Measurements from ENCODE around the gene OR1K1. TPM values are rescaled to one million over a fixed set of nuclear protein-coding genes. Genes with fewer than 3 reads are reported as not detected.
"Not testable (repeated sequence)": the region's sequence is repeated elsewhere in the genome, so short reads cannot be mapped to it uniquely, and the experiment has no call there.

OR1K1 gene
- total RNA-seq, 2 donors from 2014 or later = not detected

DNA sequence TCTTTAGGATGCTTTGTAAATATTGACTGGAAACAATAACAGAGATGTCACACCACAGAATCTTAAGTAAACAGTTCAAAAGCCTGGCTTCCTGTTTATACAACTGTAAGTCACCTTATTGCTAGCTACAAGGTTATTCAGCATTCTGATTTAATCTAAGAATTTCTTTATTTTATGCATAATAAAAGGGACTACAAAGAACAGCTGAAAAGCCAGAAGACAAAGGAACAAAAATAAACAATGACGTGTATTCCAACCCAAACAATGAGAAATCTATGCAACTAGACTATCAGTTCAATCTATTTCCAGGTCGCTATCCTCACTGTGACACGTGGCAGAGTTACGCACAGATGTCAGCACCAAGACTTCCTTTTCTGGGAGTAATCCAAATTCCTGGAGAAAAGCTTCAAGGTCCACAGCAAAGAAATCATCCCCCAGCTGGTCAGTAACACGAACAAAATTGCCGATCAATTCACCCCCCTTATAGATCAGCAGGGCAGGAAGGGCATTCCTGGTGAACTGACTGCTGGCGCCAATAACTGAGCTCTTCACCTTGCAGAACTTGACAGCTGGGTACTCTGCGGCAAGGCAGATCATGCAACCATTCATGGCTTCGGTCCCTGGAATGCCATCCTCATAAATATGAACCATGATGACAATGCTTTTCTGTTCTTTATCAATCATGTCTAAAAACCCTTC, 20.0 kb downstream of the OR1K1 start:
- Mint-ChIP-seq H3K27me3 (ENCODE audit: low read depth) (no peaks in the 10 kb centered on the region), H3K4me1 (ENCODE audit: low read depth) (peaks cover 35% of the 10 kb centered on the region), H3K36me3 (ENCODE audit: insufficient read depth in 2 of 2) (peaks cover 5 to 15% of the 10 kb centered on the region in 2 donors), H3K27ac (peak overlapping the region; percentile 59), H3K9me3 (no peaks in the 10 kb centered on the region), H3K4me3 (no peak overlapping the region)
- no peak for DNase-seq
- ATAC-seq (replicated peaks in 1 of 2) = no peak

DNA sequence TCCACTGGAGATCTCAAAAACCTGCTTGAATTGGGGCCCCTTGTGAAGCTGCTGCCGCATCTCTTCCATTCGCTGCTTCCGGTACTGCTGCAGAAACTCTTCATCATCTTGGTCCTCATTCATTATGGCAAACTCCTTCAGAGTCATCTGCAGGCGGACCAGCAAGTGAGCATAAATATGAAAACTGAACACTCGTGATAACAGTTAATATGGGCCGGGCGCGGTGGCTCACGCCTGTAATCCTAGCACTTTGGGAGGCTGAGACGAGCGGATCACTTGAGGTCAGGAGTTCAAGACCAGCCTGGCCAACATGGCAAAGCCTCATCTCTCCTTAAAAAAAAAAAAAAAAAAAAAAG, 20.5 kb downstream of the OR1K1 start:
- DNase-seq = no peak
- no peak overlapping the region for H3K27ac Mint-ChIP-seq
- no peaks in the 10 kb centered on the region for H3K27me3 Mint-ChIP-seq (ENCODE audit: low read depth)
- peaks cover 5 to 14% of the 10 kb centered on the region in 2 donors for H3K36me3 Mint-ChIP-seq (ENCODE audit: insufficient read depth in 2 of 2)
- no peak for ATAC-seq (replicated peaks in 1 of 2)
- peaks cover 38% of the 10 kb centered on the region for H3K4me1 Mint-ChIP-seq (ENCODE audit: low read depth)
- H3K4me3 Mint-ChIP-seq = no peak overlapping the region
- no peaks in the 10 kb centered on the region for H3K9me3 Mint-ChIP-seq

DNA sequence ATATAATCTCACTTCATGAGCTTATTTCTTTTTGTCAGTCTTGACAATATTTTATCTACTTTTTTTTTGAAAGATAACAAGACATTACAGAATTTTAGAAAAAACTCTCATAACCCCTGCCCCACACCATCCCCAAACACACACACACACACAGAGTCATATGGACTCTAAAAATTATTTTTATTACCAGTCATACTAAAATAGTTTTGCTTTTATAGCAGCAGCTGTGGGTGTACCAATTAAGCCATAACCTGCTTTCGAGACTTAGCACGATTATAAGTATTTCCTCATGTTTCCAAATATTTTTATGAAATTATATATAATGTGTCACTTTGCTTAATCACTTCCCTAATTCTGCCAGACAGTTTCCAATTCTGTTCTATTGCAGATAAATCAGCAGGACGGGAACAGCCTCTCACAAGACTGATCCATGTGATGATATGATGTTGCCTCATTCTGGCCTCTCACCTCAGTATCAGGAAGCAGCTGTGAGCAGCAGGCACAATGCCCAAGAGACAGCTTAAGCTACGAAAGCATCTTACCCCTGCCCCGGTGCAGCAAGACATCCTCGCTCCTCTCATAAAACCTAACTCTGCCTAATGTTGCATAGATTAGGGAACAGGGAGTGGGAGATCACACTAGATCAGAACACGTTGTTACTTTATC, 21.5 kb downstream of the OR1K1 start:
- peaks cover 5 to 14% of the 10 kb centered on the region in 2 donors for H3K36me3 Mint-ChIP-seq (ENCODE audit: insufficient read depth in 2 of 2)
- peak overlapping the region; percentile 19 for H3K27ac Mint-ChIP-seq
- no peak overlapping the region for H3K4me3 Mint-ChIP-seq

DNA sequence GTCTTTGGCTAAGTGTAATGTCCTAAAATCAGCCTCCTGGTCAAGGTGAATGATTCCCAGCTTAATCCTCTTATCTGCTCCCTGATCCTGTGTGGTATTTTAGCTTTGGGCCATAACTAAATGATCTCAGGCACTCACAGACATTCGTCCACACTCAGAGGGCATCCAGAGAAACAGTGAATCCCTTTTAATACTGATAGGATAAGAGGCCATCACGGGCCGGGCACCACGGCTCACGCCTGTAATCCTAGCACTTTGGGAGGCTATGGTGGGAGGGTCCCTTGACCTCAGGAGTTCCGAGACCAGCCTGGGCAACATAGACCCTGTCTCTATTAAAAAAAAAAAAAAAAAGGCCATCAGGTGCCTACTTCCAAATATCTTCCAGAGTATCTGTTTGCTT, 22.1 kb downstream of the OR1K1 start:
- no peaks in the 10 kb centered on the region for H3K27me3 Mint-ChIP-seq (ENCODE audit: low read depth)
- H3K9me3 Mint-ChIP-seq = no peaks in the 10 kb centered on the region
- H3K4me3 Mint-ChIP-seq = no peak overlapping the region
- peaks cover 37% of the 10 kb centered on the region for H3K4me1 Mint-ChIP-seq (ENCODE audit: low read depth)
- H3K36me3 Mint-ChIP-seq (ENCODE audit: insufficient read depth in 2 of 2) = peaks cover 2 to 14% of the 10 kb centered on the region in 2 donors
- no peak overlapping the region for H3K27ac Mint-ChIP-seq
- ATAC-seq (replicated peaks in 1 of 2) = no peak
- DNase-seq = no peak

More for the DNA sequence above, 21.5 kb downstream of the OR1K1 start:
- Mint-ChIP-seq H3K27me3 (ENCODE audit: low read depth) (no peaks in the 10 kb centered on the region), H3K9me3 (no peaks in the 10 kb centered on the region), H3K4me1 (ENCODE audit: low read depth) (peaks cover 37% of the 10 kb centered on the region)
- ATAC-seq (replicated peaks in 1 of 2) = no peak
- DNase-seq = no peak

DNA sequence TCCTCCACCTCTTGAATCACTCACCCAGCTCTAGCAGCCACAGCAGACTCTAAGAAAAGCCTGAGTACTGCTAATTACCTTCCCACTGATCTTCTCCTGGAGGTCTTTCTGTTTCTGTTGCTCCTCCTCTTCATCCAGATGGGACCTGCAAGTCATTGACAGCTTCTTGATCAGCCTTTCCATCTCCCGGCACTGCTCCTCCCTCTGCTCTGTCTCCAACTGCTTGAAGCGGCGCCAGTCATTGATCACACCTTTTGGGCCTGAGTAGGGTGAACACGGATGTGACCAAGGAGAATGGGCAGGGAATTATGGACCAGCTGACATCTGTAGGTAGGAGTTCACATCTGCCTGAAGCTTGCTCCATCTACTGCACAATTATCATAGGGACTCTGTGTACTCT, 23.0 kb downstream of the OR1K1 start:
- no peak for DNase-seq
- peaks cover 2 to 15% of the 10 kb centered on the region in 2 donors for H3K36me3 Mint-ChIP-seq (ENCODE audit: insufficient read depth in 2 of 2)
- H3K9me3 Mint-ChIP-seq = no peaks in the 10 kb centered on the region
- no peak overlapping the region for H3K4me3 Mint-ChIP-seq
- no peak overlapping the region for H3K27ac Mint-ChIP-seq
- peaks cover 40% of the 10 kb centered on the region for H3K4me1 Mint-ChIP-seq (ENCODE audit: low read depth)
- ATAC-seq (replicated peaks in 1 of 2) = no peak
- no peaks in the 10 kb centered on the region for H3K27me3 Mint-ChIP-seq (ENCODE audit: low read depth)

DNA sequence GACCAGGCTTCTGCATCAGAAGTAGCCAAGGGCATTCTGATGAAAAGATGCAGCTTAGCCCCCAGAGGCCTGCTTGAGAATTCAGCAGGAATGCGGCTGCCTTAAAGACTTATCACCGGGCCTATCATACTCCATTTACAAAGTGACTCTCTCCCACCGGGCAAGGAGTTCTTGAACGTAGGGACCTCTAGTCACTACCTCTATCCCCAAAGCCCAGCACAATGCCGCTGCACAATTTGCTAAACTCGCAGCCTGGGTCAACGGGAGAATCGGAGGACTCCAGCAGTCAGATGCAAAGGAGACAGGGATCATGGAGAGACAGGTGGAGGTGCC, 27.8 kb downstream of the OR1K1 start:
- Mint-ChIP-seq H3K27me3 (ENCODE audit: low read depth) (no peaks in the 10 kb centered on the region), H3K9me3 (no peaks in the 10 kb centered on the region), H3K4me3 (peak overlapping the region; percentile 91 to 99)

DNA sequence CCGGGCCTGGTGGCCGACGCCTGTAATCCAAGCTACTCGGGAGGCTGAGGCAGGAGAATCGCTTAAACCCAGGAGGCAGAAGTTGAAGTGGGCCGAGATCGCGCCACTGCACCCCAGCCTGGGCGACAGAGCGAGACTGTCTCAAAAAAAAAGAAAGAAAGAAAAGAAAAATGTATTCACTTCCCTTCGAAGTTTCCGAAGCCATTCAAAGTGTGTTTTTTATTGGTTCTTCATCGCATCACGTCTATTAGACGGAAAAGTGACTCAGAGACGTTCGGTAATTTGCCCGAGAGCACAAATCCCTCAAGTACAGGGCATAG, 29.0 kb downstream of the OR1K1 start:
- not testable (repeated sequence) for H3K9me3 Mint-ChIP-seq

More for the DNA sequence above, 27.8 kb downstream of the OR1K1 start:
- DNase-seq (no peak), ATAC-seq (replicated peaks in 1 of 2) (no peak)
- peak overlapping the region; percentile 84 for H3K27ac Mint-ChIP-seq
- H3K36me3 Mint-ChIP-seq (ENCODE audit: insufficient read depth in 2 of 2) = peaks cover 2 to 10% of the 10 kb centered on the region in 2 donors
- H3K4me1 Mint-ChIP-seq (ENCODE audit: low read depth) = peaks cover 43% of the 10 kb centered on the region

DNA sequence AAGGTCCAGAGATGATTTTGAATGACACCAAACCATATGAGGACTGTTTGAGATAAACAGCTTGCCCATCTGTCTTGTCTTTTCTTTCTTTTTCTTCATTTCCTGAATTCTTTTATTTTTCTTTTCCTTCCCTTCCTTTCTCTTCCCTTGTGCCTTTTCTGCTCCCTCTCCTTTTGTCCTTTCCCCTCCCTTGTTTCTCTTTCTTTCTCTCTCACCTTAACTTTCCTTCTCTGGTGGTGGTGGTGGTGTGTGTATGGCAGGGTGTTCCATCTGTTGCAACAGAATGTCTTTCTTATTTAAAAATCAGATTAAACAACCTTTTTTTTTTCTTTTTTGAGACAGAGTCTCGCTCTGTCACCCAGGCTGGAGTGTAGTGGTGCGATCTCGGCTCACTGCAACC, 32.3 kb downstream of the OR1K1 start:
- H3K4me3 Mint-ChIP-seq = no peak overlapping the region

More for the DNA sequence above, 29.0 kb downstream of the OR1K1 start:
- H3K27ac Mint-ChIP-seq = peak overlapping the region; percentile 84
- DNase-seq; ATAC-seq (replicated peaks in 1 of 2); H3K27me3 Mint-ChIP-seq (ENCODE audit: low read depth): not testable (repeated sequence)
- peak overlapping the region; percentile 91 to 99 for H3K4me3 Mint-ChIP-seq
- peaks cover 43% of the 10 kb centered on the region for H3K4me1 Mint-ChIP-seq (ENCODE audit: low read depth)
- H3K36me3 Mint-ChIP-seq (ENCODE audit: insufficient read depth in 2 of 2) = peaks cover 0 to 10% of the 10 kb centered on the region in 2 donors

DNA sequence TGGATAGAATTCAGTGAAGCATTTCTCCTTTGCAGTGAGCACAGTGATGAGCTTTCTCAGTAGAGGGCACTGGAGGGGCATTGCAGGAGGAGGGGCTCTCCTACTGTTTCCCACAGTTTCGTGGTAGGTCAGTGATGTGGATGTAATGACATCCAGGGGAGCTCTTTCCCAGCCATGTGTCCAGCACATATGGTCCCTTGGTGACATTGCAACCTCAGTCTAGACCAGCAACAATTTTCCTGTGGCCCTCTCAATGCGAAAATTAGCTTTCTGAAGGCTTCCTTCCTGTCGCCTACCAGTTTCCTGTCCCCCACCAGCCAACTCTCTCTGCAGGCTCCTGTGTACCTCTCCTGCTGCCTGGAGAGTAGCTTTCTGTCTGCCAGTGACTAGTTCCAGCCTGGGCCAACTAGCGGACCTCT, 35.4 kb downstream of the OR1K1 start:
- H3K4me3 Mint-ChIP-seq = peak overlapping the region; percentile 60 to 74
- DNase-seq (peak in 1 of 2 donors; percentile 15), ATAC-seq (replicated peaks in 1 of 2) (peak; percentile 47 to 62)
- no peaks in the 10 kb centered on the region for H3K9me3 Mint-ChIP-seq
- peak overlapping the region; percentile 58 for H3K27ac Mint-ChIP-seq
- peaks cover 19% of the 10 kb centered on the region for H3K4me1 Mint-ChIP-seq (ENCODE audit: low read depth)
- no peaks in the 10 kb centered on the region for H3K36me3 Mint-ChIP-seq (ENCODE audit: insufficient read depth in 2 of 2)
- H3K27me3 Mint-ChIP-seq (ENCODE audit: low read depth) = no peaks in the 10 kb centered on the region

More for the DNA sequence above, 32.3 kb downstream of the OR1K1 start:
- no peak for ATAC-seq (replicated peaks in 1 of 2)
- H3K9me3 Mint-ChIP-seq = no peaks in the 10 kb centered on the region
- H3K4me1 Mint-ChIP-seq (ENCODE audit: low read depth) = peaks cover 25% of the 10 kb centered on the region
- H3K27me3 Mint-ChIP-seq (ENCODE audit: low read depth) = no peaks in the 10 kb centered on the region
- peak overlapping the region; percentile 3 for H3K27ac Mint-ChIP-seq
- H3K36me3 Mint-ChIP-seq (ENCODE audit: insufficient read depth in 2 of 2) = peaks cover 0 to 2% of the 10 kb centered on the region in 2 donors
- DNase-seq = no peak

DNA sequence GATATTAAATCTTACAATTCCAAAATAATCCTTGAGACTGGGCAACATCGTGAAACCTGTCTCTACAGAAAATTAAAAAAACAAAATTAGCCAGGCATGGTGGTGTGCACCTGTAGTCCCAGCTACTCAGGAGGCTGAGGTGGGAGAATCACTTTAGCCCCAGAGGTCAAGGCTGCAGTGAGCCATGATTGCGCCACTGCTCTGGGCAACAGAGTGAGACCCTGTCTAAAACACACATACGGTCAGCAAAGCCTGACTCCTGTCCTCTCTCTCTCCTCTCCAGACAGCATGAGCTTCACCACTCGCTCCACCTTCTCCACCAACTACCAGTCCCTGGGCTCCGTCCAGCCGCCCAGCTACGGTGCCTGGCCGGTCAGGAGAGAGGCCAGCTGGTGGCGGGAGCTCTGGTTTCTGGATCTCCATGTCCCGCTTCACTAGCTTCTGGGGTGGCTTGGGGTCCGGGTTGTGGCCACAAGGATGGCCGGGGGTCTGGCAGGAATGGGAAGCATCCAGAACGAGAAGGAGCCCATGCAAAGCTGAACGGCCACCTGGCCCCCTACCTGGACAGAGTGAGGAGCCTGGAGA, 37.4 kb downstream of the OR1K1 start:
- Mint-ChIP-seq H3K4me1 (ENCODE audit: low read depth) (peaks cover 14% of the 10 kb centered on the region), H3K36me3 (ENCODE audit: insufficient read depth in 2 of 2) (no peaks in the 10 kb centered on the region), H3K9me3 (no peaks in the 10 kb centered on the region), H3K27me3 (ENCODE audit: low read depth) (no peaks in the 10 kb centered on the region), H3K4me3 (no peak overlapping the region), H3K27ac (no peak overlapping the region)
- DNase-seq = no peak
- ATAC-seq (replicated peaks in 1 of 2) = no peak

DNA sequence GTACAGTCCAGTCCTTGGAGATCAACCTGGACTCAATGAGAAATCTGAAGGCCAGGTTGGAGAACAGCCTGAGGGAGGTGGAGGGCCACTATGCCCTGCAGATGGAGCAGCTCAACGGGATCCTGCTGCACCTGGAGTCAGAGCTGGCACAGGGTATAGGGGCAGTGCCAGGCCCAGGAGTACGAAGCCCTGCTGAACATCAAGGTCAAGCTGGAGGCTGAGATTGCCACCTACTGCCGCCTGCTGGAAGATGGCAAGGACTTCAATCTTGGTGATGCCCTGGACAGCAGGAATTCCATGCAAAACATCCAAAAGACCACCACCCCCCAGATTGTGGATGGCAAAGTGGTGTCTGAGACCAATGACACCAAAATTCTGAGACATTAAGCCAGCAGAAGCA, 38.5 kb downstream of the OR1K1 start:
- not testable (repeated sequence) for H3K9me3 Mint-ChIP-seq; H3K27ac Mint-ChIP-seq; H3K4me3 Mint-ChIP-seq; H3K27me3 Mint-ChIP-seq (ENCODE audit: low read depth); DNase-seq; ATAC-seq (replicated peaks in 1 of 2); H3K36me3 Mint-ChIP-seq (ENCODE audit: insufficient read depth in 2 of 2)
- H3K4me1 Mint-ChIP-seq (ENCODE audit: low read depth) = peaks cover 13% of the 10 kb centered on the region

DNA sequence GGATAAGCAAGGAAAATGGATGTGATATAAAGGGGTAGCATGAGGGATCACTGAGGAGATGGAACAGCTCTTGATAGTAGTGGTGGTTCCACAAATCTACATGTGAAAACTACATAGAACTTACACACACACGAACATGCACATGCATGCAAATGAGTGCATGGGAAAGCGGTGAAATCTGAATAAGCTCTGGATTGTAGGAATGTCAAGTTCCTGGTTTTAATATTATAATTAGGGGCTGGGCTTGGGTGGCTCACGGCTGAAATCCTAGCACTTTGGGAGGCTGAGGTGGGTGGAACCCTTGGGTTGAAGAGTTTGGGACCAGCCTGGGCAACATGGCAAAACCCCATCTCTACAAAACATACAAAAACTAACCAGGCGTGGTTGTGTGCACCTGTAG, 41.6 kb downstream of the OR1K1 start:
- Mint-ChIP-seq H3K36me3 (ENCODE audit: insufficient read depth in 2 of 2) (peaks cover 2 to 3% of the 10 kb centered on the region in 2 donors), H3K4me1 (ENCODE audit: low read depth) (peaks cover 11% of the 10 kb centered on the region), H3K9me3 (peaks cover 0 to 2% of the 10 kb centered on the region in 2 donors), H3K27me3 (ENCODE audit: low read depth) (no peaks in the 10 kb centered on the region), H3K27ac (no peak overlapping the region), H3K4me3 (no peak overlapping the region)
- DNase-seq (no peak), ATAC-seq (replicated peaks in 1 of 2) (no peak)

DNA sequence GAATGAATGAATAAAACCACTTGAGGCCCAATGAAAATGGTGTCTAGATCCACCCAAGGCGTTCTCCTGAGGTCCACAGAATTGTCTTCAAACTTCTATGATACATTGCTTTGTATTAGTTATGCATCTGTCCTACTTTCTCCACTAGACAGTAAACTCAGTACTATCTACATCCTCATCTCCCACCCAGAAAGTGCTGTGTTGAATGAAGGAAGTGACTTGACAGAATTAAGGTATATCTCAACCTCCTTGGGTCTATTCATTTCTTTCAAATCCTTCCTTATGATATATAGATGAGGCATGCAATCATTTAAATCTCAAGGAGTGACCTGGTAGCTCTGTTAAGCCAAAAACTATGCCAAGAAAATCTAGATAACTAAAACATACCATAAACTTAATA, 44.2 kb downstream of the OR1K1 start:
- Mint-ChIP-seq H3K27me3 (ENCODE audit: low read depth) (no peaks in the 10 kb centered on the region), H3K4me1 (ENCODE audit: low read depth) (peaks cover 37% of the 10 kb centered on the region), H3K36me3 (ENCODE audit: insufficient read depth in 2 of 2) (peaks cover 5 to 10% of the 10 kb centered on the region in 2 donors), H3K27ac (no peak overlapping the region), H3K9me3 (peaks cover 0 to 2% of the 10 kb centered on the region in 2 donors), H3K4me3 (no peak overlapping the region)
- no peak for DNase-seq
- no peak for ATAC-seq (replicated peaks in 1 of 2)

Measured in activated T-cell treated with anti-CD3 and anti-CD28 coated beads, Interleukin-2, amount 50 U/mL, for 72 hours (primary cell).